T47D (cell line): ENCODE results near the gene SDK1.
A peak's percentile ranks its signal among the peaks of the same experiment; 100 is the strongest.

Experiments
- DNase-seq, 2 experiments: peaks; one replicate each; pipeline versions ENCODE4 v3.0.0 to v3.0.0-alpha.2; 2011 to 2012; ENCODE audit warnings: low read depth in 1 of 2, low spot score in 1 of 2
- JUND ChIP-seq: IDR thresholded peaks from 2 replicates; pipeline ENCODE4 v1.6.1; 2012; ENCODE audit warnings: low read depth
- in situ Hi-C: cut with HindIII; loops from 2 replicates; pipeline ENCODE4 v1.10.0; 2016; ENCODE audit warnings: low sequenced_read_pairs, low pct_unique_long_range_greater_than_20kb

Gene SDK1

GRCh38 chr7:3636131-3636860, 335.2 kb downstream of the SDK1 start:
- TF ChIP-seq JUND: no peak
- in situ Hi-C loops: no loop called here
- DNase-seq: no peak

GRCh38 chr7:3639253-3639652, 338.2 kb downstream of the SDK1 start:
- in situ Hi-C loops: no loop called here

GRCh38 chr7:3641582-3641981, 340.5 kb downstream of the SDK1 start:
- no peak for DNase-seq
- TF ChIP-seq JUND: no peak
- in situ Hi-C loops: no loop called here

More at GRCh38 chr7:3639253-3639652, 338.2 kb downstream of the SDK1 start:
- no peak for DNase-seq
- no peak for TF ChIP-seq JUND

- in situ Hi-C loops: no loop called here
- no peak for DNase-seq
- TF ChIP-seq JUND: no peak
Measured at GRCh38 chr7:3643091-3643490, 342.0 kb downstream of the SDK1 start.

- no peak for TF ChIP-seq JUND
Measured at GRCh38 chr7:3648276-3648675, 347.2 kb downstream of the SDK1 start.

GRCh38 chr7:3649250-3649649, 348.2 kb downstream of the SDK1 start:
- TF ChIP-seq JUND: no peak
- no peak for DNase-seq

More at GRCh38 chr7:3648276-3648675, 347.2 kb downstream of the SDK1 start:
- in situ Hi-C loops: no loop called here
- no peak for DNase-seq

GRCh38 chr7:3649678-3650440, 348.8 kb downstream of the SDK1 start:
- no peak for DNase-seq
- in situ Hi-C loops: no loop called here
- TF ChIP-seq JUND: no peak

More at GRCh38 chr7:3649250-3649649, 348.2 kb downstream of the SDK1 start:
- in situ Hi-C loops: no loop called here

- in situ Hi-C loops: no loop called here
- no peak for TF ChIP-seq JUND
- no peak for DNase-seq
Measured at GRCh38 chr7:3650844-3651243, 349.8 kb downstream of the SDK1 start.

- TF ChIP-seq JUND: no peak
- DNase-seq: no peak
- in situ Hi-C loops: no loop called here
Measured at GRCh38 chr7:3655635-3656034, 354.6 kb downstream of the SDK1 start.

GRCh38 chr7:3657206-3657605, 356.2 kb downstream of the SDK1 start:
- in situ Hi-C loops: no loop called here
- no peak for TF ChIP-seq JUND
- no peak for DNase-seq

- DNase-seq: no peak
- in situ Hi-C loops: no loop called here
- TF ChIP-seq JUND: no peak
Measured at GRCh38 chr7:3668743-3669142, 367.7 kb downstream of the SDK1 start.

- no peak for DNase-seq
- TF ChIP-seq JUND: no peak
- in situ Hi-C loops: no loop called here
Measured at GRCh38 chr7:3670898-3671297, 369.8 kb downstream of the SDK1 start.

- in situ Hi-C loops: no loop called here
- TF ChIP-seq JUND: no peak
Measured at GRCh38 chr7:3673524-3673923, 372.5 kb downstream of the SDK1 start.

GRCh38 chr7:3678314-3678810, 377.3 kb downstream of the SDK1 start:
- in situ Hi-C loops: no loop called here
- no peak for TF ChIP-seq JUND
- DNase-seq: no peak

More at GRCh38 chr7:3673524-3673923, 372.5 kb downstream of the SDK1 start:
- DNase-seq: peak in 1 of 2 experiments; percentile 31
